Lower lobe of right lung (tissue), 2 donors: Measurements from ENCODE around the gene PNPLA7. TPM values are rescaled to one million over a fixed set of nuclear protein-coding genes. Genes with fewer than 3 reads are reported as not detected.

Experiments
- ATAC-seq, 2 donors: fragments of 200-7000 bp; cut with Tn5 transposase; one replicate each; pipeline ENCODE4 v1.9.1; 2020 to 2022; ENCODE audit warnings: mild to moderate bottlenecking in 2 of 2, moderate library complexity in 2 of 2
- DNase-seq: peaks from one replicate; pipeline ENCODE4 v3.0.0-alpha.2; 2020
- H3K27ac ChIP-seq: fragments of 200-600 bp; one replicate; pipeline ENCODE4 v1.8.0; 2022
- H3K27me3 ChIP-seq: fragments of 200-600 bp; one replicate; pipeline ENCODE4 v1.8.0; 2022; ENCODE audit warnings: low read depth
- H3K36me3 ChIP-seq: fragments of 200-600 bp; one replicate; pipeline ENCODE4 v1.8.0; 2022; ENCODE audit warnings: mild to moderate bottlenecking
- H3K4me1 ChIP-seq: fragments of 200-600 bp; one replicate; pipeline ENCODE4 v1.8.0; 2022
- H3K4me3 ChIP-seq: fragments of 200-600 bp; one replicate; pipeline ENCODE4 v1.8.0; 2022; ENCODE audit warnings: mild to moderate bottlenecking
- H3K9me3 ChIP-seq: fragments of 200-600 bp; one replicate; pipeline ENCODE4 v1.8.0; 2022
- CTCF ChIP-seq: fragments of 200-600 bp; IDR thresholded peaks from one replicate; pipeline ENCODE4 v1.8.0; 2022; ENCODE audit warnings: antibody characterized with exemption, mild to moderate bottlenecking
- intact Hi-C: fragments of 100-400 bp; cut with DNase I; formaldehyde crosslinking; loops from one replicate; pipeline ENCODE4 v1.11.0; 2022
- total RNA-seq: library from RNA; stranded (reverse); fragmentation: NEBNext Ultra II Directional; extraction: Animal tissue kit (Norgen Biotek cat#: 25700); gene quantifications from one replicate; pipeline ENCODE4 v1.2.1, GENCODE V29; 2021
- donor health status: DM: no; HTN: yes; CAD: no; lungs with severe emphysema.

The PNPLA7 gene
- total RNA-seq, 1 donor from 2014 or later, result 12.2 TPM

DNA sequence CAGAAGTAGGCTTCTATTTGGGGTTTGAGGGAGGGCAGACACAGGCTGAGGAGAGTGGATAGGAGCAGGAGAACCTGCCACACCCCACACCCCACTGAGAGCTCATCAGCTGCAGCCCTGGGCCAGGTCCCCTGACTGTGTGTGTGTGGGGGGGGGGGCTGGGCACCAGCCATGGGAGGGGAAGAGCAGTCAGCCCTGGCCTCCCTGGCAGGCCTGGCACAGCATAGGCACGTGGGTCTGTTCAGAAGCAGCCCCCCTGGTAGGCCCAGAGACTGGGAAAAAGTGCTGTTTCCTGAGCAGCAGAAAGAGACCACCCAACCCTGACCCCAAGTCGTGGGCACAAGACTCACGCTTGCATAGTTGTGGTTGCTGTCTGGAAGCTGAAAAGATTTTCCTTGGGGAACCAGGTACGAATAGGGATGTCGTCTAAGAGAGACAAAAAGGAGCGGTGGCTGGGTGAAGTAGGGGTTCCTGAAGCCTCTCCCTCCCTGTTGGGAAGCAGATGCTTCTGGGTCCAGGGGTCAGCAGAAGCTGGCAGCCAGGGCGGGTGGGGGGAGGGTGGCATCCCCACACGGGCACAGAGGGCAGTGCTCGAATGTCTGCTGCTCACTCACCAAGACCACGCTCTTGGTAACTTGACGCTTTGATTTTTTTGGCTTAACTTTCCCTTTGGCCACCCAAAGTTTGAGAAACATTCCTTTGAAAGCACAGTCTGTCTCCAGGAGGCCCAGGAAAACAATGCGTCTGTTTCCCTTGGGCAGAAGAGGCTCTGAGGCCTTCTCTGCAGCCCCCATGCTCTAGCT, 93.9 kb downstream of the PNPLA7 start:
- H3K4me1 ChIP-seq, result peaks cover 34% of the 10 kb centered on the region
- H3K9me3 ChIP-seq, result no peaks in the 10 kb centered on the region
- H3K27me3 ChIP-seq, result no peaks in the 10 kb centered on the region
- ATAC-seq, result no peak
- intact Hi-C loops, result no loop called here
- H3K4me3 ChIP-seq, result no peak overlapping the region
- no peaks in the 10 kb centered on the region for H3K36me3 ChIP-seq
- TF ChIP-seq CTCF, result no peak
- peak; percentile 37 for DNase-seq
- no peak overlapping the region for H3K27ac ChIP-seq

- intact Hi-C loops, result no loop called here
- no peaks in the 10 kb centered on the region for H3K9me3 ChIP-seq
Measured at GRCh38 chr9:137455359-137455991, 94.7 kb downstream of the PNPLA7 start.

DNA sequence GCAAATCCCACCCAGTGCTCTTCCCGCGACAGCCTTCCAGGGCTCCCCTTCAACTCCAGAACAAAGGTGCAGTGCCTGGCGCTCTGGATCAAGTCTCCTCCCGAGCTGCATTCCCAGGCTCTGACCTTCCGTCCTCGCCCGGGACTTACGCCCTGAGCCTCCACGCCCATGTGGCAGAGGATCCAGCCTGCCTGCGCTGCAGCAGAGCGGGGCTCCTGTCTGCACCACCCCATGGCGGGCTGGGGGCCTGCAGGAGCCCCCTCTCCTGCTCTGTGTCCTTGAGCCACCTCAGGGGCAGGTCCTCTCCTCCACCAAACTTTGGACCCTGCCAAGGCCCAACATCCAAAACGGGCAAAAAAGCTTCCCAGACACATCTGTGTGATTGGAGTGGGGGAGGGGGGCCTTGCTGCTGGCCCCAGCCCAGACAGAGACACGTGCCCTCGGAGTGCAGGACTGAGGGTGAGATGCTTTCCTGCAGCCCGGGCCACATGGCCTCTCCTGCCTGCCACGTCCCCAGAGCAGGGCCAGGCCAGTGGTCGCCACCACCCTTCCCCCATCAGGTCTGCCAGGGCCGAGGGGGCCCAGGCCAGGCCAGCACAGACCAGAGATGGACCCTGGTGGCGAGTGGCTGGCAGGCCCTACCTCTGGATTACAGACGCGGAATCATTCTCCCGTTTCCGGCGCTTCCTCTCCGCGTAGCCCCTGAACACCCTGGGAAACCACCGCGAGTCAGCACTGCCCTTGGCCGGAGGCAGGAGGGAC, 95.4 kb downstream of the PNPLA7 start:
- no peak for TF ChIP-seq CTCF
- H3K27me3 ChIP-seq, result no peaks in the 10 kb centered on the region
- no peaks in the 10 kb centered on the region for H3K9me3 ChIP-seq
- peak overlapping the region; percentile 62 for H3K4me3 ChIP-seq
- H3K36me3 ChIP-seq, result no peaks in the 10 kb centered on the region
- intact Hi-C loops, result no loop called here
- H3K27ac ChIP-seq, result peak overlapping the region; percentile 84
- peaks cover 33% of the 10 kb centered on the region for H3K4me1 ChIP-seq
- ATAC-seq (peak; percentile 4), DNase-seq (peak; percentile 63)

More at GRCh38 chr9:137455359-137455991, 94.7 kb downstream of the PNPLA7 start:
- DNase-seq, result peak; percentile 48
- no peak for TF ChIP-seq CTCF
- Histone ChIP-seq H3K4me3 (no peak overlapping the region), H3K27me3 (no peaks in the 10 kb centered on the region), H3K4me1 (peaks cover 34% of the 10 kb centered on the region), H3K27ac (no peak overlapping the region), H3K36me3 (no peaks in the 10 kb centered on the region)
- ATAC-seq, result no peak

DNA sequence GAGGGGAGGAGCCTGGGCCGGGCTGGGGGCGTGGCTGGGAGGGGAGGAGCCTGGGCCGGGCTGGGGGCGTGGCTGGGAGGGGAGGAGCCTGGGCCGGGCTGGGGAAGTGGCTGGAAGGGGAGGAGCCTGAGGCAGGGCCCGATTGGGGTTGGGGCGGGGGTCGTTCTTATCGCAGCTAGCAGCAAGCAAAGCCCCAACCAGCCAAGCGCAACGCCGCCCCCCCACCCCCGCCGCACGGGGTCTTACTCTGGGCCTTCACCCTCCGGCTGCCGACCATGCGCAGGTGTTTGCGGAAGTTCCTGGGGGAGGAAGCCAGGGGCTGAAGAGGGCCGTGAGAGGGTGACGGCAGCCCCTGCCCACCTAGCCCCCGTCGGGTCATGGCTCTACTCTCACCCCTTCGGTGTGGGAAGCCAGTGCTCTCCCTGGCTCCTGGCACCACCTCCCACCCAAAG, 96.0 kb downstream of the PNPLA7 start:
- no peaks in the 10 kb centered on the region for H3K9me3 ChIP-seq
- H3K36me3 ChIP-seq, result no peaks in the 10 kb centered on the region
- H3K4me1 ChIP-seq, result peaks cover 28% of the 10 kb centered on the region
- H3K27me3 ChIP-seq, result no peaks in the 10 kb centered on the region
- peak overlapping the region; percentile 62 for H3K4me3 ChIP-seq
- ATAC-seq (peak; percentile 65 to 66), DNase-seq (peak; percentile 84)
- peak overlapping the region; percentile 84 for H3K27ac ChIP-seq
- TF ChIP-seq CTCF, result no peak
- intact Hi-C loops, result no loop called here

GRCh38 chr9:137453643-137454081, 96.5 kb downstream of the PNPLA7 start:
- Histone ChIP-seq H3K36me3 (no peaks in the 10 kb centered on the region), H3K4me1 (peaks cover 27% of the 10 kb centered on the region), H3K9me3 (no peaks in the 10 kb centered on the region), H3K27ac (no peak overlapping the region), H3K4me3 (peak overlapping the region; percentile 52), H3K27me3 (no peaks in the 10 kb centered on the region)
- intact Hi-C loops, result no loop called here
- ATAC-seq, result peak; percentile 82 to 84
- DNase-seq, result peak; percentile 87
- no peak for TF ChIP-seq CTCF
